ENCODE results near the gene FER.
"Not testable (repeated sequence)": the region's sequence is repeated elsewhere in the genome, so short reads cannot be mapped to it uniquely, and the experiment has no call there.

FER gene

GRCh38 chr5:108801776-108802175 lies 54.1 kb downstream of the FER start:
- DNase-seq, result no peak

DNA sequence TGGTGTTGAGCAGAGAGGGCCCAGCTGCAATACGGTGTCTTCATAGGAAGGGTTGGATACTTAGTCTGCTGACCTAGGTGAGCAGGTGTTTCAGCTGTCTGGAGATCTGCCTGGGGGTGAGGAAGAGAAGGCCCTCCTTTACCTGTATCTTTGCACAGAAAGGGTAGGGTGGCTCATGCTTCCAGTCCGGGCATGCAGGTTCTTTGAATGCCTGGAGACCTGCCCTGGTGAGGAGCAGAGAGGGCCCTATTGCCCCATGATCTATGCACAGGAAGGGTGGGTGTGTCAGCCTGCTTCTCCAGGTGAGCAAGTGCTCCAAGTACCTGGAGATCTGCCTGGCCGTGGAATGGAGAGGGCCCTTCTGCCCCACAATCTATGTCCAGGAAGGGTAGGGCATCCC lies 63.0 kb downstream of the FER start:
- DNase-seq, result no peak

- no peak for DNase-seq
Measured at GRCh38 chr5:108813673-108814072, 66.0 kb downstream of the FER start.

GRCh38 chr5:108814551-108814950 lies 66.9 kb downstream of the FER start:
- DNase-seq, result no peak

DNA sequence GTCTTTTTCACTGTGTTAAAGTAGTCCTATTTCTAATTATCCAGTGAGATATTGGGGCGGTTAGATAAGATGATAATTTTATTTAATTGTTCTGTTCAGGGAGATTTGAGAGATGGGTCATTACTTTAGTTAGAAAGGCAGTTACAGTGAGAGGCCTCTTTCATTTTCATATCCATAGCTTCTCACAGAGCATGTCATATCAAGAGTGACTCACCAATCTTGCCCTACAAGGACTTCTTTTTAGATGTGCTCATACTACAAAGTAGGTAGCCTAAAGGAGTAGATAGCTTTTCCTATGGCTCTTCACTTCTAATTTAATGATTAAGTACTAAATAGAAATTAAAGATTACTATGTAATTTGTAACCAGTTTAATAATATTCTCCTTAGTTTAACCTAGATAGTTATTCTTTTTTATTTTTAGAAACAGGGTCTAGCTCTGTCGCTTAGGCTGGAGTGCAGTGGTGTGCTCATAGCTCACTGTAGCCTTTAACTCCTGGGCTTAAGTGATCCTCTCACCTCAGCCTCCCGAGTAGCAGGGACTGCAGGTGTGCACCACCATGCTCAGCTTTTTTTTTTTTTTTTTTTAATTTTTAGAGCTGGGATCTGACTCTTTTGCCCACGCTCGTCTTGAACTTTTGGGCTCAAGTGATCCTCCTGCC lies 71.0 kb downstream of the FER start:
- no peak for DNase-seq

GRCh38 chr5:108820983-108821382 lies 73.3 kb downstream of the FER start:
- no peak for DNase-seq

DNA sequence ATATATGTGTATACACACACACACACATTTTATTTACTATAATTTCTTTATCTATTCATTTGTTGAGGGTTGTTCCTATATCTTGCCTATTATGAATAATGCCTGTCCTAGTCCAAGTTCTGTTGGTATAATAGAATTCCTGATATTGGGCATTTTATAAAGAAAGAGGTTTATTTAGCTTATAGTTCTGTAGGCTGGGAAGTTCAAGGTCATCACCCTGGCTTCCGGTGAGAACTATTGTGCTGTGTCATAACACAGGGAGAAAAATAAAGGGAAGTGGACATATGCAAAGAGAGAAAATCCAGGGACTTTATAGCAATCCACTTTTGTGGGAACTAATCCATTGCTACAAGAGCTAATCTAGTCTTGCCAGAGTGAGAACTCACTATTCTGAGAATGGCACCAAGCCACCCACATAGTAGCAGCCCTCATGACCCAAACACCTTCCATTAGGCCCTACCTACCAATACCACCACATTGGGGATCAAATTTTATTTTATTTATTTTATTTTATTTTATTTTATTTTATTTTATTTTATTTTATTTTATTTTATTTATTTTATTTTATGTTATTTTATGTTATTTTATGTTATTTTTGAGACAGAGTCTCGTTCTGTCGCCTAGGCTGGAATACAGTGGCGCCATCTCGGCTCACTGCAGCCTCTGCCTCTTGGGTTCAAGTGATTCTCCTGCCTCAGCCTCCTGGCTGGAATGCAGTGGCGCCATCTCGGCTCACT lies 74.7 kb downstream of the FER start:
- DNase-seq, result no peak

- DNase-seq, result no peak
Measured at GRCh38 chr5:108827131-108827530, 79.4 kb downstream of the FER start.

DNA sequence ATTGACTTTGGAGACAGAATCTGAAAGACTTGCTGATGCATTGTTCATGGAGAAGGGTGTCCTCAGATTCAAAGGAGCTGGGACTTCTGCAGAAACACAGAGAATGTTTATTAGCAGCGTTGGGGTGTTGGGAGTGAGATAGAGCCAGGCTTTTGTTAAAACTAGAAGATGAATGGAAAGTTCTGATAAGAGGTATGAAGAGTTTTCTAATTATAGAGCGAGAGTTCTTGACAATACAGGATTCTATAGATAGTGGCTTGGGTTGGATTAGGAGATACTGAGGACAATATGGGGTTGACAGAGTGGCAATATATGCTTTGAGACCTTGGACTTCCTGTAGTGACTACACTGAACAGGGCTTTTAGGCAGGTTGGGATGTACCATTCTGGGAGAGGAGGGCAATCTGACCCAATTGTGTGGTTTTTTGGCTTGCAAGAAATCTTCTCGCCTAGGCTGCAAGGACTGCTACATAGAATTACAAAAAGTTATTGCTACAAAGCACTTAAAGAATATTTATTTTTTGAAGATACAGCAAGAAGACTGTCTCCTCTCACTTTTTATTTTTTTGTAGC lies 83.1 kb downstream of the FER start:
- DNase-seq, result peak; percentile 8

- no peak for DNase-seq
Measured at GRCh38 chr5:108836492-108836891, 88.8 kb downstream of the FER start.

DNA sequence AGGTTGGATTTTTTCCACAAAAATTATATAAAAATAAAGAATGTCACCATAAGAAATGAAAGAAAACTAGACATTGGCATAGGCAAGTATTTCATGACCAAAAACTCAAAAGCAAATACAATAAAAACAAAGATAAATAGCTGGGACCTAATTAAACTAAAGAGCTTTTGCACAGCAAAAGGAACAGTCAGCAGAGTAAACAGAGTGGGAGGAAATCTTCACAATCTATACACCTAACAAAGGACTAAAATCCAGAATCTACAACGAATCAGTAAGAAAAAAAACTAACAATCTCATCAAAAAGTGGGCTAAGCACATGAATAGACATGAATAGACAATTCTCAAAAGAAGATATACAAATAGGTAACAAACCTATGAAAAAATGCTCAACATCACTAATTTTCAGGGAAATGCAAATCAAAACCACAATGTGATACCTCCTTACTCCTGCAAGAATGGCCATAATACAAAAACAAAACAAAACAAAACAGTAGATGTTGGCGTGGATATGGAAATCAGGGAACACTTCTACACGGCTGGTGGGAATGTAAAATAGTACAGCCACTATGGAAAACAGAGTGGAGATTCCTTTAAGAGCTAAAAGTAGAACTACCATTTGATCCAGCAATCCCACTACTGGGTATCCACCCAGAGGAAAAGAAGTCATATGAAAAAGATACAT lies 94.7 kb downstream of the FER start:
- DNase-seq, result not testable (repeated sequence)

GRCh38 chr5:108851129-108851528 lies 103.4 kb downstream of the FER start:
- not testable (repeated sequence) for DNase-seq

- no peak for DNase-seq
Measured at GRCh38 chr5:108857905-108858304, 110.2 kb downstream of the FER start.

- no peak for DNase-seq
Measured at GRCh38 chr5:108858959-108859358, 111.3 kb downstream of the FER start.

- peak; percentile 9 for DNase-seq
Measured at GRCh38 chr5:108862211-108862610, 114.5 kb downstream of the FER start.

DNA sequence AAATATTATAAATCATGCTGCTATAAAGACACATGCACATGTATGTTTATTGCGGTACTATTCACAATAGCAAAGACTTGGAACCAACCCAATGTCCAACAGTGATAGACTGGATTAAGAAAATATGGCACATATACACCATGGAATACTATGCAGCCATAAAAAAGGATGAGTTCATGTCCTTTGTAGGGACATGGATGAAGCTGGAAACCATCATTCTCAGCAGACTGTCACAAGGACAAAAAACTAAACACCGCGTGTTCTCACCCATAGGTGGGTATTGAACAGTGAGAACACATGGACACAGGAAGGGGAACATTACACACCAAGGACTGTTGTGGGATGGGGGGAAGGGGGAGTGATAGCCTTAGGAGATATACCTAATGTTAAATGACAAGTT lies 118.4 kb downstream of the FER start:
- DNase-seq, result not testable (repeated sequence)

GRCh38 chr5:108867656-108868055 lies 120.0 kb downstream of the FER start:
- DNase-seq, result no peak

DNA sequence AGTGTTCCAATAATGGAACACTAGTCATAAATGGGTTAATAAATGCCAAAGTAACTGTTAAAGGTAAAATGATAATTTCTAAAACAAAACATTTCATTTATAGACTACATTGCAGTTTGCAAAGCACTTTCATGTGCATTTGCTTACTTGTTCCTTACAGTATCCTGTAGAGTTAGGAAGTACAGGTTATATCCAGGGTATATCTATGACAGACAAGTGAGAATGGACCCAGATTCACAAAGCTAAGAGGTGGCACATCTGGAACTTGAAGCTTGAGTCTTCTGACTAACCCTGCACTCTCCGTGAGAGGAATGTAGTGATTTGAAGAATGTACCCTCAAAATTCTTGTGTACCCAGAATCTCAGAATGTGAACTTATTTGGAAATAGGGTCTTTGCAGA lies 121.4 kb downstream of the FER start:
- DNase-seq, result no peak

DNA sequence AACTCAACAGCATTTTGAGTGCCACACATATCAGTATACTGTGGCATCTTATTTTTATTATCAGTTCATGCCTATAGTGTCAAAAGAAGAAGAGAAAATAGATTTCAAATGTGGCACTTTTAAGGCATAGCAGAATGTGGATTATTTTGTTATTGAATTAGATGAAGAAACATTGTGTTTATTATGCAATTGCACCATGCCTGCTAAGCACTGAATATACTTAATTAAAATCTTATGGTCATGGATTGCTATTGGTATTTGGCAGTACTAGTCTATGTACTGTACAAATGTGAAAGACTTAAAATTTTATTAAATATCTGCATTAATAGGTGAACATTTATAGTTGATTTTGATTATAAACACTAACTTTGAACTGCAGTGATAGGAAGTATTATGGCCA lies 128.8 kb downstream of the FER start:
- DNase-seq, result no peak

GRCh38 chr5:108878756-108879155 lies 131.1 kb downstream of the FER start:
- DNase-seq, result no peak

DNA sequence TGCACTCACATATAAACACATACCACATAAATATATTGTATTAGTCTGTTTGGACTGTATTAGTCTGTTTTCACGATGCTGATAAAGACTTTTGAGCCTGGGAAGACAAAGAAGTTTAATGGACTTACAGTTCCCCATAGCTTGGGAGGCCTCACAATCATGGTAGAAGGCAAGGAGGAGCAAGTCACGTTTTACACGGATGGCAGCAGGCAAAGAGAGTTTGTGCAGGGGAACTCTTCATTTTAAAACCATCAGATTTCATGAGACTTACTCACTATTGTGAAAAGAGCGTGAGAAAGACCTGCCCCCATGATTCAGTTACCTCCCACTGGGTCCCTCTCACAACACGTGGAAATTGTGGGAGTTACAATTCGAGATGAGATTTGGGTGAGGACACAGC lies 133.4 kb downstream of the FER start:
- no peak for DNase-seq

- DNase-seq, result no peak
Measured at GRCh38 chr5:108884736-108885135, 137.0 kb downstream of the FER start.

DNA sequence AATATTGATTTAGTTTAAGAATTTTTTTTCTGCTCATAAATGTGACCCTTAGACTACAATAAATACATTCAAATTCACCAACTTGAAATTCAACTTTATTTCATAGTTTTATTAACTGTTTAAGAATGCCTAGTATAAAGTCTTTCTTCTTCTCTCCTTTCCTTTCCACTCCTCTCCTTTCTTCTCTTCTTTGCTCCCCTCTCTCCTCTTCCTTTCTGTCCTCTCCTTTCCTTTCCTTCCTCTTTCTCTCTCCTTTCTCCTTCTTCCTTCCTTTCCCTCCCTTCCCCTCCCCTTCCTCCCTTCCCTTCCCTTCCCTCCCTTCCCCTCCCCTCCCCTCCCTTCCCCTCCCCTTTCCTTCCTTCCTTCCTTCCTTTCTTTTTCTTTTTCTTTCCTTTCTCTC lies 150.6 kb downstream of the FER start:
- DNase-seq, result no peak

- DNase-seq, result no peak
Measured at GRCh38 chr5:108898707-108899106, 151.0 kb downstream of the FER start.

All from NCI-H69 (cell line).